Measurements from ENCODE around the gene NFX1.

DNA sequence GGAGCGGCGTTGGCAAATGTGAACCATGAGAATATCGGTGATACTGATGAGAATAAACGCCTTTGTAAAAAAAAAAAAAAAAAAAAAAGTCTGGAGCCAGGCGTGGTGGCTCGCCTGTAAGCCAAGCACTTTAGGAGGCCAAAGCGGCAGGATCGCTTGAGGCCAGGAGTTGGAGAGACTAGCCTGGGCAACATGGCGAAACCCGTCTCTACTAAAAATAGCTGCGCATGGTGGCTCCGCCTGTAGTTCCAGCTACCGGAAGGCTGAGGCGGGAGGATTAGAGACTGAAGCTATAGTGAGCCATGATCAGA lies 425 bp upstream of the NFX1 start:
- TF ChIP-seq, protein P1, sequence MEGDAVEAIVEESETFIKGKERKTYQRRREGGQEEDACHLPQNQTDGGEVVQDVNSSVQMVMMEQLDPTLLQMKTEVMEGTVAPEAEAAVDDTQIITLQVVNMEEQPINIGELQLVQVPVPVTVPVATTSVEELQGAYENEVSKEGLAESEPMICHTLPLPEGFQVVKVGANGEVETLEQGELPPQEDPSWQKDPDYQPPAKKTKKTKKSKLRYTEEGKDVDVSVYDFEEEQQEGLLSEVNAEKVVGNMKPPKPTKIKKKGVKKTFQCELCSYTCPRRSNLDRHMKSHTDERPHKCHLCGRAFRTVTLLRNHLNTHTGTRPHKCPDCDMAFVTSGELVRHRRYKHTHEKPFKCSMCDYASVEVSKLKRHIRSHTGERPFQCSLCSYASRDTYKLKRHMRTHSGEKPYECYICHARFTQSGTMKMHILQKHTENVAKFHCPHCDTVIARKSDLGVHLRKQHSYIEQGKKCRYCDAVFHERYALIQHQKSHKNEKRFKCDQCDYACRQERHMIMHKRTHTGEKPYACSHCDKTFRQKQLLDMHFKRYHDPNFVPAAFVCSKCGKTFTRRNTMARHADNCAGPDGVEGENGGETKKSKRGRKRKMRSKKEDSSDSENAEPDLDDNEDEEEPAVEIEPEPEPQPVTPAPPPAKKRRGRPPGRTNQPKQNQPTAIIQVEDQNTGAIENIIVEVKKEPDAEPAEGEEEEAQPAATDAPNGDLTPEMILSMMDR (IDR thresholded peaks at IDR 0.05 in 2 of 3, conservative IDR thresholded peaks at IDR 0.05 in 1 of 3; ENCODE audit: control insufficient read depth in 2 of 3, extremely low read depth in 1 of 3, insufficient read depth in 1 of 3, low read depth in 3 of 3, low read length in 3 of 3) = no peak
- TF ChIP-seq RBBP5 (conservative IDR thresholded peaks at IDR 0.05) = no peak
- peak; percentile 71 for TF ChIP-seq PAX8 (IDR thresholded peaks at IDR 0.05)
- no peak for TF ChIP-seq CBX5 (IDR thresholded peaks at IDR 0.05; ENCODE audit: low read depth)
- TF ChIP-seq NR2C2 (IDR thresholded peaks at IDR 0.05; ENCODE audit: borderline replicate concordance, control insufficient read depth, insufficient read length, low read depth) = no peak

Measured in GM12878 (cell line).